ENCODE data around the gene CFLAR.

DNA sequence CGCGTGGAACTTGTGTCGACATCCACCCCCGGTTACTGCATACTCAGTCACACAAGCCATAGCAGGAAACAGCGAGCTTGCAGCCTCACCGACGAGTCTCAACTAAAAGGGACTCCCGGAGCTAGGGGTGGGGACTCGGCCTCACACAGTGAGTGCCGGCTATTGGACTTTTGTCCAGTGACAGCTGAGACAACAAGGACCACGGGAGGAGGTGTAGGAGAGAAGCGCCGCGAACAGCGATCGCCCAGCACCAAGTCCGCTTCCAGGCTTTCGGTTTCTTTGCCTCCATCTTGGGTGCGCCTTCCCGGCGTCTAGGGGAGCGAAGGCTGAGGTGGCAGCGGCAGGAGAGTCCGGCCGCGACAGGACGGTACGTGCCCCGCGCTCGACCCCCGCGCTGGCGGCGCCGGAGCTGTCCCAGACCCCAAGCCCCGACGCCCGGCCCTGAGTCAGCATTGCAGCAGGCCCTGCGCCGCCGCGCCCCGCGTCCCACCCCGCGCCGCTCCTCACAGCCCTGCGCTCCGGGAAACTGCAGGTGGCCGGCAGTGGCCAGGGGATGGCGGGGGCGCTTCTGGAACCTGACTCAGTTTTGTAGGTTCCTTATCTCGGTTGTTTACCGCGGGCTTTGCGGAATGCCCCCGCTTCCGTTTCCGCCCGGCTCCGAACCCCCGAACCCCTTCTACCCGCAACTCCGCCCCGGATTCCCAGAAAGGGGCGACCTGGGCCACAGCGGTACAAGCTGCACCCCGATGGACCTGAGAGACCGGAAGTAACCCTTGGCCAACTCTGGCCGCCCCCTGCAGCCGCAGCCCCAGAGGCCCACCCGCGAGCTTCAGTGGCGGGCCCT, at the start of gene CFLAR:
- no peak for TF ChIP-seq EZH2 (IDR thresholded peaks at IDR 0.05; ENCODE audit: insufficient read depth, low read length)
- TF ChIP-seq CTCF (IDR thresholded peaks at IDR 0.05; ENCODE audit: insufficient read depth, low read depth, low read length) = no peak

Data from astrocyte (in vitro differentiated cells and primary cell).